Esophagus muscularis mucosa (tissue), 4 donors: ENCODE data around the gene PSTPIP2. TPM values are rescaled to one million over a fixed set of nuclear protein-coding genes. Genes with fewer than 3 reads are reported as not detected.

Experiments used
- DNase-seq: peaks from one replicate; pipeline ENCODE4 v3.0.0-alpha.2; 2017; ENCODE audit errors: extremely low spot score
- H3K27ac ChIP-seq, 4 donors: fragments of 200-600 bp; sonication (generic); replicated peaks in 1 of 4; 1 replicate in 3 of 4; 2 replicates in 1 of 4; pipeline ENCODE4 v1.5.1; 2016 to 2019; ENCODE audit warnings: mild to moderate bottlenecking in 1 of 4
- H3K27me3 ChIP-seq, 4 donors: fragments of 200-600 bp; sonication (generic); one replicate each; pipeline versions ENCODE4 v1.5.1 to v1.6.0; 2016 to 2019
- H3K36me3 ChIP-seq, 4 donors: fragments of 200-600 bp; sonication (generic); one replicate each; pipeline ENCODE4 v1.5.1; 2016 to 2019
- H3K4me1 ChIP-seq, 4 donors: fragments of 200-600 bp; sonication (generic); one replicate each; pipeline ENCODE4 v1.5.1; 2016 to 2019
- H3K4me3 ChIP-seq, 4 donors: fragments of 200-600 bp; sonication (generic); 1 replicate in 2 of 4; 2 replicates in 2 of 4; pipeline ENCODE4 v1.5.1; 2016 to 2019; ENCODE audit warnings: mild to moderate bottlenecking in 4 of 4, moderate library complexity in 1 of 4
- H3K9me3 ChIP-seq, 4 donors: fragments of 200-600 bp; sonication (generic); 1 replicate in 3 of 4; 2 replicates in 1 of 4; pipeline ENCODE4 v1.5.1; 2016 to 2019
- CTCF ChIP-seq, 3 experiments: fragments of 200-600 bp in 2 of 3; fragments of 450-650 bp in 1 of 3; sonication (generic) in 2 of 3; IDR thresholded peaks; one replicate each; pipeline ENCODE4 v1.5.1; 2017 to 2019; ENCODE audit warnings: antibody characterized with exemption in 3 of 3, mild to moderate bottlenecking in 2 of 3, moderate library complexity in 1 of 3
- EP300 ChIP-seq: sonication (generic); formaldehyde crosslinking; IDR thresholded peaks from one replicate; pipeline ENCODE4 v1.6.1; 2017; ENCODE audit warnings: antibody characterized with exemption
- POLR2A ChIP-seq: fragments of 450-650 bp; IDR thresholded peaks from one replicate; pipeline ENCODE4 v1.6.1; 2017; ENCODE audit warnings: antibody characterized with exemption, moderate library complexity, mild to moderate bottlenecking, low read depth
- POLR2AphosphoS5 ChIP-seq, 2 donors: sonication (generic); formaldehyde crosslinking; IDR thresholded peaks; one replicate each; pipeline ENCODE4 v1.6.1; 2017; ENCODE audit warnings: antibody characterized with exemption in 2 of 2
- WGBS: methylation state at CpG from one replicate; pipeline ENCODE4 v1.1.5; 2018; 5-methylcytosine and 5-hydroxymethylcytosine counted together
- intact Hi-C: fragments of 100-400 bp; cut with DNase I; formaldehyde crosslinking; loops from one replicate; pipeline ENCODE4 v1.15.1; 2023
- total RNA-seq, 4 donors: library from RNA; depleted of rRNA; stranded (reverse); fragments of >200 nt; gene quantifications; one replicate each; pipeline versions ENCODE4 v1.1.0 to v1.2.1, GENCODE V29; 2016

Gene PSTPIP2
- total RNA-seq, 4 donors from 2014 or later: 5.6 to 10.8 (median 7.3) TPM

- no peak overlapping the region for H3K27ac ChIP-seq
- no peak for DNase-seq
- intact Hi-C loops: no loop called here
These were observed 16.2 kb downstream of the PSTPIP2 start for GRCh38 chr18:46055838-46056230.

GRCh38 chr18:46054956-46055837, 16.9 kb downstream of the PSTPIP2 start:
- intact Hi-C loops: no loop called here
- no peak overlapping the region for H3K4me3 ChIP-seq
- DNase-seq: no peak
- H3K27me3 ChIP-seq: no peaks in the 10 kb centered on the region
- no peak overlapping the region for H3K27ac ChIP-seq
- WGBS: 78% methylated on average over 6 of the region's 6 CpGs
- no peaks in the 10 kb centered on the region for H3K9me3 ChIP-seq
- no peaks in the 10 kb centered on the region for H3K36me3 ChIP-seq
- TF ChIP-seq POLR2AphosphoS5 (IDR thresholded peaks at IDR 0.05) (no peak), POLR2A (no peak), CTCF (IDR thresholded peaks at IDR 0.05) (no peak)
- peaks cover 0 to 7% (median 2%) of the 10 kb centered on the region in 4 donors for H3K4me1 ChIP-seq

More at GRCh38 chr18:46055838-46056230, 16.2 kb downstream of the PSTPIP2 start:
- TF ChIP-seq POLR2A (no peak), POLR2AphosphoS5 (IDR thresholded peaks at IDR 0.05) (no peak), EP300 (no peak), CTCF (IDR thresholded peaks at IDR 0.05) (no peak)
- no peaks in the 10 kb centered on the region for H3K9me3 ChIP-seq
- 57% methylated on average over 4 of the region's 4 CpGs for WGBS
- no peak overlapping the region for H3K4me3 ChIP-seq
- peaks cover 0 to 7% (median 2%) of the 10 kb centered on the region in 4 donors for H3K4me1 ChIP-seq
- H3K36me3 ChIP-seq: no peaks in the 10 kb centered on the region
- H3K27me3 ChIP-seq: no peaks in the 10 kb centered on the region

- Histone ChIP-seq H3K27me3 (no peaks in the 10 kb centered on the region), H3K27ac (no peak overlapping the region), H3K36me3 (no peaks in the 10 kb centered on the region), H3K4me1 (peaks cover 0 to 7% (median 2%) of the 10 kb centered on the region in 4 donors), H3K9me3 (no peaks in the 10 kb centered on the region), H3K4me3 (no peak overlapping the region)
- no peak for TF ChIP-seq CTCF (IDR thresholded peaks at IDR 0.05)
- no peak for TF ChIP-seq POLR2A
- no peak for TF ChIP-seq EP300
- no peak for TF ChIP-seq POLR2AphosphoS5 (IDR thresholded peaks at IDR 0.05)
- 74% methylated on average over 6 of the region's 6 CpGs for WGBS
- intact Hi-C loops: no loop called here
- no peak for DNase-seq
These were observed 18.5 kb downstream of the PSTPIP2 start for GRCh38 chr18:46053368-46054095.

GRCh38 chr18:46051731-46052461, 20.2 kb downstream of the PSTPIP2 start:
- H3K27me3 ChIP-seq: no peaks in the 10 kb centered on the region
- H3K36me3 ChIP-seq: no peaks in the 10 kb centered on the region
- TF ChIP-seq CTCF (IDR thresholded peaks at IDR 0.05): no peak
- no peak for TF ChIP-seq POLR2AphosphoS5 (IDR thresholded peaks at IDR 0.05)
- no peak for TF ChIP-seq POLR2A
- no peak for TF ChIP-seq EP300
- WGBS: 79% methylated on average over 6 of the region's 6 CpGs
- H3K4me3 ChIP-seq: no peak overlapping the region
- DNase-seq: no peak
- H3K9me3 ChIP-seq: no peaks in the 10 kb centered on the region
- intact Hi-C loops: no loop called here
- no peak overlapping the region for H3K27ac ChIP-seq
- H3K4me1 ChIP-seq: peaks cover 0 to 7% (median 2%) of the 10 kb centered on the region in 4 donors
